Stomach (tissue), 9 donors: ENCODE results near the gene LNX2. TPM values are rescaled to one million over a fixed set of nuclear protein-coding genes. Genes with fewer than 3 reads are reported as not detected.

Source experiments
- DNase-seq, 2 donors: peaks; one replicate each; pipeline versions ENCODE4 v3.0.0 to v3.0.0-alpha.2; 2013 to 2019
- H3K27ac ChIP-seq, 5 donors: fragments of 200-600 bp in 4 of 5; sonication (generic) in 4 of 5; one replicate each; pipeline ENCODE4 v1.5.1; 2013 to 2019; ENCODE audit warnings: mild to moderate bottlenecking in 1 of 5, moderate library complexity in 1 of 5
- H3K27me3 ChIP-seq, 3 donors: fragments of 200-600 bp; sonication (generic); one replicate each; pipeline ENCODE4 v1.5.1; 2017 to 2019; ENCODE audit warnings: mixed run types in 1 of 3
- H3K36me3 ChIP-seq, 4 donors: fragments of 200-600 bp; sonication (generic); 1 replicate in 3 of 4; 2 replicates in 1 of 4; pipeline ENCODE4 v1.5.1; 2016 to 2019
- H3K4me1 ChIP-seq, 4 donors: fragments of 200-600 bp; sonication (generic); one replicate each; pipeline ENCODE4 v1.5.1; 2016 to 2019
- H3K4me3 ChIP-seq, 4 donors: fragments of 200-600 bp; sonication (generic) in 3 of 4; one replicate each; pipeline ENCODE4 v1.5.1; 2016 to 2019; ENCODE audit warnings: mild to moderate bottlenecking in 1 of 4
- H3K9me3 ChIP-seq, 4 donors: fragments of 200-600 bp; sonication (generic); one replicate each; pipeline ENCODE4 v1.5.1; 2016 to 2019
- EP300 ChIP-seq: sonication (generic); formaldehyde crosslinking; IDR thresholded peaks from one replicate; pipeline ENCODE4 v1.6.1; 2017; ENCODE audit warnings: antibody characterized with exemption
- POLR2A ChIP-seq, 4 donors: fragments of 450-650 bp; IDR thresholded peaks; one replicate each; pipeline ENCODE4 v1.6.1; 2016; ENCODE audit warnings: antibody characterized with exemption in 4 of 4, control low read depth in 2 of 4, mild to moderate bottlenecking in 1 of 4, moderate library complexity in 1 of 4
- POLR2AphosphoS5 ChIP-seq, 3 donors: sonication (generic); formaldehyde crosslinking; IDR thresholded peaks; one replicate each; pipeline ENCODE4 v1.6.1; 2016; ENCODE audit warnings: antibody characterized with exemption in 3 of 3
- WGBS, 5 donors: extraction: QIAGEN DNeasy Blood & Tissue Kit in 3 of 5; methylation state at CpG; one replicate each; pipeline versions ENCODE4 v1.1.5 to v1.1.7; 2013 to 2018; 5-methylcytosine and 5-hydroxymethylcytosine counted together
- intact Hi-C: fragments of 100-400 bp; cut with DNase I; formaldehyde crosslinking; loops from one replicate; pipeline ENCODE4 v1.15.1; 2023; ENCODE audit warnings: low total_unique reads
- polyA plus RNA-seq, 3 donors: library from polyadenylated mRNA; stranded (reverse); fragments of 200-250 nt; gene quantifications; one replicate each; pipeline ENCODE4 v1.2.3, GENCODE V29; 2013
- total RNA-seq, 5 donors: library from RNA; depleted of rRNA; stranded (reverse); fragments of >200 nt; gene quantifications; one replicate each; pipeline versions ENCODE4 v1.1.0 to v1.2.3, GENCODE V29; 2014 to 2016
- TF ChIP-seq, protein P1 (sequence below), 7 experiments: fragments of 450-650 bp in 4 of 7; fragments of 200-600 bp in 3 of 7; sonication (generic) in 3 of 7; IDR thresholded peaks; one replicate each; pipeline ENCODE4 v1.5.1; 2016 to 2019; ENCODE audit warnings: antibody characterized with exemption in 7 of 7, control low read depth in 2 of 7, mild to moderate bottlenecking in 1 of 7
- donor health status: healthy with polysubstance abuse.
- donor health status: Bipolar disorder and iron deficiency.
- donor health status: healthy.

Gene LNX2
- total and polyA plus RNA-seq, 8 donors: 3.5 to 35.7 (median 9.3) TPM

DNA sequence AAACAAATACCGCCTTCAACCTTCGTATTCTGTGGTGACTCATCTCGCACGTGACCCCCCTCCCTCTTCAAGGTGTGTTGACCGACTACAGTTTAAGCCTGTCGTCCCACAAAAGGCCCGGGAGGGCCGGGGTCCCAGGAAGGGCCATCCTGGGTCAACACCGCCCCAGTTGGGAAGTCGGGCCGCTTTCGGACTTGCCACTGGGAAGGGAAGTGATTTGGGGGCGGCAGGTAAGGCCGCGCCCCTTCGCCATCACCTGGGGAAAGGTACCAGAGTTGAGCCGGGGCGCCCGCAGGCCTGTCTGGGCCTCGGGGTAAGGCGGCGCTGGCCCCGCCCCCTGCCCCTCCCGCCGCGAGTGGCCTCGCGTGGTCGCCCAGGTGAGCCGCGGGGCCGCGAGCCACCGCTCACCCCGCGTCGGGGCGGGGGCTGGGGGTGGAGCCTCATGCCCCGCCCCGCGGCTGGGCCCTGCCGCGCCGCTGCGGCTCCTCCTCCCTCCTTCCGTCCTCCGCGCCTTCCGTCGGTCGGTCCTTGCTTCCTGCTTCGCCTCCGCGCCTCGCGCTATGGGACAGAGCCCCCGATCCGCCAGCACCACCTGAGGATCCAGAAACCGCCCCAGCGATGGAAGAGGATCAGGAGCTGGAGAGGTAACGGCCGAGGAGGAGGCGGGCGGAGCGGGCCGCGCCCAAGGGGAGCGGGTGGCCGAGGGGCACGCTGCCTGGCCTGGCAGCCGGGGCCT, 1.2 kb upstream of the LNX2 start, which contains the start of gene POLR1D:
POLR1D (plus strand) TSS at position 527 of the 736 bp plus-strand sequence; CDS start at position 619, 92 bp downstream.
- intact Hi-C loops: no loop called here
- Histone ChIP-seq H3K9me3 (no peaks in the 10 kb centered on the region), H3K4me1 (peaks cover 49 to 76% (median 60%) of the 10 kb centered on the region in 4 donors), H3K27me3 (no peaks in the 10 kb centered on the region), H3K4me3 (peak within 1 kb of the TSS; percentile 58 to 91 (median 87)), H3K27ac (peak within 1 kb of the TSS; percentile 97 to 100 (median 99)), H3K36me3 (peaks cover 0 to 3% (median 0%) of the 10 kb centered on the region in 4 donors)
- TF ChIP-seq POLR2AphosphoS5 (IDR thresholded peaks at IDR 0.05) (peak; percentile 62 to 96 (median 96)), EP300 (no peak)
- 0 to 1% (median 0%) methylated on average over 32 to 71 of the region's 71 CpGs for WGBS, 5 donors
- DNase-seq: peak; percentile 90 to 96

DNA sequence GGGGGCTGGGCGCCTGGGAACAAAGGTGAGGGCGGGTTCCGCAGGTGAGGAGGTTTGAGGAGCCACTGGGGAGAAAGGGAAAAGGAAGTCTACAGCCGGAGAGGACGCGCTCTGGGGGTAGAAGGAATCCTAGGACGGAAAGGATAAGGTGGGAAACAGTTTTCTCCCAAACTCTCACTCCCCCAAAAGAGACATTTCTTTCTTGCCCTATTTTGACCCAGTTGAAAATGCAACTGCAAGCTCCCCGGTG, 712 bp upstream of the LNX2 start:
- Histone ChIP-seq H3K4me3 (peak overlapping the region; percentile 58 to 91 (median 87)), H3K9me3 (no peaks in the 10 kb centered on the region), H3K27ac (peak overlapping the region; percentile 97 to 100 (median 99)), H3K4me1 (peaks cover 49 to 75% (median 61%) of the 10 kb centered on the region in 4 donors), H3K36me3 (peaks cover 0 to 3% (median 0%) of the 10 kb centered on the region in 4 donors), H3K27me3 (no peaks in the 10 kb centered on the region)
- TF ChIP-seq POLR2AphosphoS5 (IDR thresholded peaks at IDR 0.05): no peak
- TF ChIP-seq, protein P1, sequence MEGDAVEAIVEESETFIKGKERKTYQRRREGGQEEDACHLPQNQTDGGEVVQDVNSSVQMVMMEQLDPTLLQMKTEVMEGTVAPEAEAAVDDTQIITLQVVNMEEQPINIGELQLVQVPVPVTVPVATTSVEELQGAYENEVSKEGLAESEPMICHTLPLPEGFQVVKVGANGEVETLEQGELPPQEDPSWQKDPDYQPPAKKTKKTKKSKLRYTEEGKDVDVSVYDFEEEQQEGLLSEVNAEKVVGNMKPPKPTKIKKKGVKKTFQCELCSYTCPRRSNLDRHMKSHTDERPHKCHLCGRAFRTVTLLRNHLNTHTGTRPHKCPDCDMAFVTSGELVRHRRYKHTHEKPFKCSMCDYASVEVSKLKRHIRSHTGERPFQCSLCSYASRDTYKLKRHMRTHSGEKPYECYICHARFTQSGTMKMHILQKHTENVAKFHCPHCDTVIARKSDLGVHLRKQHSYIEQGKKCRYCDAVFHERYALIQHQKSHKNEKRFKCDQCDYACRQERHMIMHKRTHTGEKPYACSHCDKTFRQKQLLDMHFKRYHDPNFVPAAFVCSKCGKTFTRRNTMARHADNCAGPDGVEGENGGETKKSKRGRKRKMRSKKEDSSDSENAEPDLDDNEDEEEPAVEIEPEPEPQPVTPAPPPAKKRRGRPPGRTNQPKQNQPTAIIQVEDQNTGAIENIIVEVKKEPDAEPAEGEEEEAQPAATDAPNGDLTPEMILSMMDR (IDR thresholded peaks at IDR 0.05): no peak
- no peak for TF ChIP-seq EP300
- no peak for DNase-seq
- WGBS, 5 donors: 0% methylated on average over 8 of the region's 8 CpGs
- intact Hi-C loops: no loop called here

DNA sequence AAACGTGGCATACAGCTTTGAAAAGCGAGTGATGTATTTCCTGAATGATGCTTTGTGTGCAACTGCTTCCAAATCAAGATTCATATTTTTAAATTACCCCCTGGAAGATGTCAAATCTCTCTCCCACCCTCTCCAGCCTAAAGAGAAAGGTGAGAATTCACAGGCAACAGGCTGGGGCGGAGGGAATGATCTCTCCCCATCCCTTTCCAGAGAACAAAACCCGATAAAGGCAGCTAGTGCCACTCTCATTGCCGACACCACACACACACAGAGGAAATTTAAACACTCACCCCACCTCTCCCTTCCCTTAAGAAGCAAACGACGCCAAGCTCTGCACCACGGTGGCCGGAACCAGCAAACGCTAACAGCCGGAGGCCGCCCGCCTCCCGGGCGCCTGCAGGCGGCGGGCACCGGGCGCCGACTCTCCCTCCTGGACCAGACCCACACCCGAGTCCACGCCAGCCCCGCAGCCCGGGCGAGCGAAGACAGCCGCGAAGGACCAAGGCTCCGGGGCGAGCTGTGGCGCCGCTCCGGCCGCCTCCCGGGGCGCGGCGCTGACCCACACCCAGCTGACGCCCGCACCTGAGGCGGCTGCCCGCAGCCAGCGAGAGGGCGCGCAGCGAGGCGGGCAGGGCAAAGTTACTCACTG, 477 bp downstream of the LNX2 start:
- intact Hi-C loops: no loop called here
- H3K27ac ChIP-seq: peak overlapping the region; percentile 95 to 99 (median 98)

DNA sequence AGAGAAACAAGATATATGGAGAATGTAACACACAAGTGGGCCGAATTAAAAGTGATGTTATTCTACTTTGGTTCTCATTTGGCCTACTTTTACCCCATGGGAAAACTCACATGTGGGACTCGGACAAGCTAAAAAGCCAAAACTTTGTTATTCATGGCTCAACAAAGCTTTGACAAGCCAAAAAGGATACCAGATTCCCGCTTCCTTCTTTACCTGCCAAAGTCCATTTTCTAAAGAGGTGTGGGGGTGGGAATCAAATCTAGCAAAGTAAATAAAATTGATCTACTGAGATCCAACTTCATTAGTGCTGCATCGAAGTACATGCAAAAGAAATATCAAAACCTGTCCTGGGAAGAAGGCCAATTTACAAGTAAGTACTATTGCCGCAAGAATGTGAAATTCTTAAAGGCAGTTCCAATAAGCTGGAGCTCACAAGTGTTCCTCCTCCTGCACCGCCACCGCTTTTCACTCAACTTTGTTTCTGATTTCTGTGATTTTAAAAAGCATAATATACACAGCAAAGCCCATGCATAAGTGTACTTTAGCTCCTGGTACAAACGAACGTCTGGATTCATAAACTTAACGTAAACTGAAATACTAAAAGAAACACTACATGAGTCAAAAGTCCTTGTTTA, 1.1 kb downstream of the LNX2 start:
- TF ChIP-seq EP300 (no peak), POLR2A (IDR thresholded peaks at IDR 0.05) (peak in 1 of 4 donors; percentile 28), POLR2AphosphoS5 (IDR thresholded peaks at IDR 0.05) (peak in 1 of 3 donors; percentile 14)
- TF ChIP-seq, protein P1 (IDR thresholded peaks at IDR 0.05): no peak
- H3K9me3 ChIP-seq: peaks cover 0 to 9% (median 0%) of the 10 kb centered on the region in 4 donors
- intact Hi-C loops: no loop called here
- WGBS, 5 donors: 18 to 25% (median 19%) methylated on average over 10 of the region's 10 CpGs
- DNase-seq: peak in 1 of 2 donors; percentile 42
- peak overlapping the region; percentile 58 to 91 (median 87) for H3K4me3 ChIP-seq
- H3K27me3 ChIP-seq: no peaks in the 10 kb centered on the region
- peaks cover 44 to 61% (median 52%) of the 10 kb centered on the region in 4 donors for H3K4me1 ChIP-seq
- no peaks in the 10 kb centered on the region for H3K36me3 ChIP-seq
- peak overlapping the region; percentile 36 to 99 (median 98) for H3K27ac ChIP-seq

More for the DNA sequence above, 477 bp downstream of the LNX2 start:
- TF ChIP-seq, protein P1 (IDR thresholded peaks at IDR 0.05): peak in 4 of 7 experiments; percentile 28 to 44 (median 35)
- TF ChIP-seq POLR2A (IDR thresholded peaks at IDR 0.05): no peak
- DNase-seq: no peak
- WGBS, 5 donors: 0 to 2% (median 0%) methylated on average over 11 to 47 of the region's 47 CpGs
- peaks cover 0 to 3% (median 0%) of the 10 kb centered on the region in 4 donors for H3K9me3 ChIP-seq
- H3K4me1 ChIP-seq: peaks cover 44 to 64% (median 57%) of the 10 kb centered on the region in 4 donors
- no peaks in the 10 kb centered on the region for H3K27me3 ChIP-seq
- peaks cover 0 to 3% (median 0%) of the 10 kb centered on the region in 4 donors for H3K36me3 ChIP-seq
- H3K4me3 ChIP-seq: peak overlapping the region; percentile 58 to 91 (median 87)
